ENCODE data around the gene JMJD1C. TPM values are rescaled to one million over a fixed set of nuclear protein-coding genes. Genes with fewer than 3 reads are reported as not detected.

JMJD1C gene
- total RNA-seq, 1 experiment from 2014 or later: 67.6 TPM

GRCh38 chr10:63410633-63411032, 55.1 kb downstream of the JMJD1C start:
- no peaks in the 10 kb centered on the region for H3K9me3 Mint-ChIP-seq (ENCODE audit: low read depth, unreplicated experiment)
- BruUV-seq (replicated peaks): no TSS peak
- peaks cover 10% of the 10 kb centered on the region for H3K4me1 Mint-ChIP-seq (ENCODE audit: low read depth, unreplicated experiment)
- intact Hi-C loops (cut with micrococcal nuclease; ENCODE audit: unreplicated experiment): no loop called here
- H3K36me3 Mint-ChIP-seq (ENCODE audit: insufficient read depth, unreplicated experiment): no peaks in the 10 kb centered on the region
- no peak overlapping the region for H3K4me3 Mint-ChIP-seq (ENCODE audit: low read depth, unreplicated experiment)
- H3K27ac Mint-ChIP-seq (ENCODE audit: unreplicated experiment): peak overlapping the region; percentile 27
- TF ChIP-seq CTCF (IDR thresholded peaks at IDR 0.05; ENCODE audit: unreplicated experiment): no peak
- CTCF ChIA-PET: no interaction called here
- no peaks in the 10 kb centered on the region for H3K27me3 Mint-ChIP-seq (ENCODE audit: unreplicated experiment)
- DNase-seq: no peak

- no TSS peak for BruUV-seq (replicated peaks)
- Mint-ChIP-seq H3K4me3 (ENCODE audit: low read depth, unreplicated experiment) (no peak overlapping the region), H3K4me1 (ENCODE audit: low read depth, unreplicated experiment) (peaks cover 8% of the 10 kb centered on the region), H3K9me3 (ENCODE audit: low read depth, unreplicated experiment) (no peaks in the 10 kb centered on the region), H3K36me3 (ENCODE audit: insufficient read depth, unreplicated experiment) (no peaks in the 10 kb centered on the region), H3K27ac (ENCODE audit: unreplicated experiment) (no peak overlapping the region), H3K27me3 (ENCODE audit: unreplicated experiment) (no peaks in the 10 kb centered on the region)
- CTCF ChIA-PET: no interaction called here
- no peak for DNase-seq
- intact Hi-C loops (cut with micrococcal nuclease; ENCODE audit: unreplicated experiment): no loop called here
- no peak for TF ChIP-seq CTCF (IDR thresholded peaks at IDR 0.05; ENCODE audit: unreplicated experiment)
Observed at GRCh38 chr10:63409465-63410027, 56.2 kb downstream of the JMJD1C start.

- no peak overlapping the region for H3K4me3 Mint-ChIP-seq (ENCODE audit: low read depth, unreplicated experiment)
- peaks cover 8% of the 10 kb centered on the region for H3K4me1 Mint-ChIP-seq (ENCODE audit: low read depth, unreplicated experiment)
- H3K27me3 Mint-ChIP-seq (ENCODE audit: unreplicated experiment): no peaks in the 10 kb centered on the region
- intact Hi-C loops (cut with micrococcal nuclease; ENCODE audit: unreplicated experiment): no loop called here
- H3K9me3 Mint-ChIP-seq (ENCODE audit: low read depth, unreplicated experiment): no peaks in the 10 kb centered on the region
- CTCF ChIA-PET: no interaction called here
- H3K36me3 Mint-ChIP-seq (ENCODE audit: insufficient read depth, unreplicated experiment): no peaks in the 10 kb centered on the region
- DNase-seq: no peak
- no peak overlapping the region for H3K27ac Mint-ChIP-seq (ENCODE audit: unreplicated experiment)
- no TSS peak for BruUV-seq (replicated peaks)
- TF ChIP-seq CTCF (IDR thresholded peaks at IDR 0.05; ENCODE audit: unreplicated experiment): no peak
Observed at GRCh38 chr10:63407136-63407662, 58.6 kb downstream of the JMJD1C start.

- TF ChIP-seq CTCF (IDR thresholded peaks at IDR 0.05; ENCODE audit: unreplicated experiment): no peak
- no peaks in the 10 kb centered on the region for H3K9me3 Mint-ChIP-seq (ENCODE audit: low read depth, unreplicated experiment)
- H3K27me3 Mint-ChIP-seq (ENCODE audit: unreplicated experiment): no peaks in the 10 kb centered on the region
- H3K4me3 Mint-ChIP-seq (ENCODE audit: low read depth, unreplicated experiment): no peak overlapping the region
- H3K4me1 Mint-ChIP-seq (ENCODE audit: low read depth, unreplicated experiment): no peaks in the 10 kb centered on the region
- DNase-seq: no peak
- intact Hi-C loops (cut with micrococcal nuclease; ENCODE audit: unreplicated experiment): no loop called here
- no peak overlapping the region for H3K27ac Mint-ChIP-seq (ENCODE audit: unreplicated experiment)
- no TSS peak for BruUV-seq (replicated peaks)
- CTCF ChIA-PET: no interaction called here
- H3K36me3 Mint-ChIP-seq (ENCODE audit: insufficient read depth, unreplicated experiment): no peaks in the 10 kb centered on the region
Observed at GRCh38 chr10:63396133-63396761, 69.5 kb downstream of the JMJD1C start.
